Measurements from ENCODE around the gene BCKDHA. TPM values are rescaled to one million over a fixed set of nuclear protein-coding genes. Genes with fewer than 3 reads are reported as not detected.

Gene BCKDHA
- total RNA-seq, 4 donors from 2014 or later: 30.3 to 47.0 (median 39.1) TPM

DNA sequence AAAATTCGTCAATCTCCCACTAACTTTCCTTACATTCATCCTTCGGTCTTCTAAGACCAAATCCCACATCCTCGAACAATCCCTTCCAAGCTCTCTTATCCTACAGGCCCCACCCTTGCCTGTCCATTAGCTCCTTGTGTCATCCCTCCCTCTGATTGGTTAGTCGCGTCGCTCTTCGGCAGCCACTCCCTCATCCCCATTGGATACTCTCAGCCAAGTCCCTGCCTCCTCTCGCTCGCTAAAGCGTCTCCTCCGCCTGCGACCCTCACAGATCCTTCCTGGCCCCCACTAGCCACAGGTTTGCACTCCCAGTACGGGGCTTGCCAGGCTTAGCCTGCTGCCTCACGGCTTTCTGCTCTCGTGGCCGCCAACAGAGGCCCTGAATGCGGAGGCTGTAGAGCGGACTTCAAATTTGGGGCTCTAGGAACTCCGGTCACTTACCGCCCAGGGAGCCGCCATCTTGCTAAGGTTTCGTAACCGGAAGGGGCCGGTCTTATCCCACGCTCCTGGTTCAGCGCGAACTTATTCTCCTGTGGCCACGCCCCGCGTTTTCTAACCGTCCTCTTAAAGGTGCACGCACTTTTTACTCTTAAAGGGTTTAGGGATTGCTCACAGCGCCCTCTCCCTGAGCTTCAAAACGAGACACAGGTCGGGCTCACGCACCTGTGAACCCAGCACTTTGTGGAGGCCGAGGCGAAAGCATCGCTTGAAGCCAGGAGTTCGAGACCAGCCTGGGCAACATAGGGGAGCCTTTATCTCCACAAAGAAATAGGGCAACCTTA, 42.0 kb downstream of the BCKDHA start, which contains the start of gene DMAC2:
Gene DMAC2, minus strand, starts transcription at position 472 of the 782 bp plus-strand sequence. Its CDS starts 13 bp downstream, at position 459.
- TF ChIP-seq, protein P1, sequence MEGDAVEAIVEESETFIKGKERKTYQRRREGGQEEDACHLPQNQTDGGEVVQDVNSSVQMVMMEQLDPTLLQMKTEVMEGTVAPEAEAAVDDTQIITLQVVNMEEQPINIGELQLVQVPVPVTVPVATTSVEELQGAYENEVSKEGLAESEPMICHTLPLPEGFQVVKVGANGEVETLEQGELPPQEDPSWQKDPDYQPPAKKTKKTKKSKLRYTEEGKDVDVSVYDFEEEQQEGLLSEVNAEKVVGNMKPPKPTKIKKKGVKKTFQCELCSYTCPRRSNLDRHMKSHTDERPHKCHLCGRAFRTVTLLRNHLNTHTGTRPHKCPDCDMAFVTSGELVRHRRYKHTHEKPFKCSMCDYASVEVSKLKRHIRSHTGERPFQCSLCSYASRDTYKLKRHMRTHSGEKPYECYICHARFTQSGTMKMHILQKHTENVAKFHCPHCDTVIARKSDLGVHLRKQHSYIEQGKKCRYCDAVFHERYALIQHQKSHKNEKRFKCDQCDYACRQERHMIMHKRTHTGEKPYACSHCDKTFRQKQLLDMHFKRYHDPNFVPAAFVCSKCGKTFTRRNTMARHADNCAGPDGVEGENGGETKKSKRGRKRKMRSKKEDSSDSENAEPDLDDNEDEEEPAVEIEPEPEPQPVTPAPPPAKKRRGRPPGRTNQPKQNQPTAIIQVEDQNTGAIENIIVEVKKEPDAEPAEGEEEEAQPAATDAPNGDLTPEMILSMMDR (IDR thresholded peaks at IDR 0.05): no peak
- peak; percentile 94 for DNase-seq (ENCODE audit: low spot score)
- ATAC-seq (ENCODE audit: low FRiP score): peak; percentile 98

DNA sequence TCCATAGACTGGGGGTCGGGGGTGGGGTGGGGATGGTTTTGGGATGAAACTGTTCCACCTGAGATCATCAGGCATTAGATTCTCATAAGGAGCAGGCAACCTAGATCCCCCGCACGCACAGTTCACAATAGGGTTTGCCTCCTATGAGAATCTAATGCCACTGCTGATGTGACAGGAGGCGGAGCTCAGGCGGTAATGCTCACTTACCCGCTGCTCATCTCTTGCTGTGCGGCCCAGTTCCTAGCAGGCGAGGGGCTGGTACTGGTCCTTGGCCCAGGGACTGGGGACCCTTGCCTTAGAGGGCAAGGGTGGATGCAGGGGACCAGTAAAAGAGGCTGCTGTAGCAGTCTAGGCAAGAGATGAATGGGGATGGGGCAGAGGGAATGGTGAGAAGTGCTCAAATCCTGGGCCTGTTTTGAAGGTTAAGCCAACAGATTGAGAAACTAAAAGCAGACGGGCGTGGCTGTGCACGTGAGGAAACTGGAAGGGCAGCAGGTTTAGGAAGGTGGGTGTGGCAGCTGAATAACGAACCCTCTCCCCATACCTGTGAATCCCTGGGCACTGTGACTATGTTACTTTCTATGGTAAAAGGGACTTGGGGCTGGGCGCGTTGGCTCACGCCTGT, 43.8 kb downstream of the BCKDHA start:
- no peak for DNase-seq (ENCODE audit: low spot score)
- TF ChIP-seq, protein P1 (IDR thresholded peaks at IDR 0.05): no peak
- ATAC-seq (ENCODE audit: low FRiP score): no peak

DNA sequence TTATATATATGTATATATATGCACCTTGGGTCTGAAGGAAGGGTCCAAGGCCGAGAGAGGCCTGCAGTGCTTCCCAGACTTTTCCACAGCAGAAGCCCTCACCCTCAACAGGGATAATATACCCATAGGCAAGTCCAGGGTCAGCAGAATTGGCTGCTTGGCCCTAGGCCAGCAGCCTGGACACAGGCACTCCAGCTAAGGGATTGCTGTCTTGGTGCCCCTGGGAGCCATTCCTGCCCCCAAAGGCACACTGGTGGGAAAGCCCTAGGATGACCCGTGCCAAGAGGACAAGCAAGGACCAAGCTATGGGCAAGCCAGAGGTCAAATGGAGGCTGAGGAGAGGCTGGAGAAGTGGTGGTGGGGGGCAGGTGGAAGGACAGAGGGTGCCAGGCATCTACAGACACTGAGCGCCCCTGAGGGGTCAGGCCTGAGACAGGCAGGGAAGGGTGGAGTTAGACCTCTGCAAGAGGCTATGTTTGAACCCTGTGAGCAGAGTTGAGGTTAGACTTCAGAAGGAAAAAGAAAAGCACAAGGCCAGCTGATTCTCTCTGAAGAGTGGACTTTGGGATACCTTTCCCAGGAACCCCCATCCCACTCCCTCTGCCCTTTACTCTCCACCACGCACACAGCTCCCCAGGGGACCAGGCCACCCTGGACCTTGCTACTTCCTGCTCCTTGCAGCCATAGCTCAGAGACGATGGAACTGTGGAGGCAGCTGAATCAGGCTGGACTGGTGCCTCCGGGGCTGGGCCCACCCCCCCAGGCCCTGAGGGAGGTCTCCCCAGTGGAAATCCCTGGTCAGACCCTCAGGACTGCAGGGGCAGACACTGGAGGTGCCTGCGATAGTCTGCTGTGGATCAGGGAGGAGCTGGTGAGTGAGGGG, 45.1 kb downstream of the BCKDHA start, which contains the start of gene ERICH4:
Gene ERICH4, plus strand, starts transcription at position 684 of the 883 bp plus-strand sequence. Its CDS starts 14 bp downstream, at position 698.
- DNase-seq (ENCODE audit: low spot score) (no peak), ATAC-seq (ENCODE audit: low FRiP score) (no peak)
- TF ChIP-seq, protein P1 (IDR thresholded peaks at IDR 0.05): no peak

DNA sequence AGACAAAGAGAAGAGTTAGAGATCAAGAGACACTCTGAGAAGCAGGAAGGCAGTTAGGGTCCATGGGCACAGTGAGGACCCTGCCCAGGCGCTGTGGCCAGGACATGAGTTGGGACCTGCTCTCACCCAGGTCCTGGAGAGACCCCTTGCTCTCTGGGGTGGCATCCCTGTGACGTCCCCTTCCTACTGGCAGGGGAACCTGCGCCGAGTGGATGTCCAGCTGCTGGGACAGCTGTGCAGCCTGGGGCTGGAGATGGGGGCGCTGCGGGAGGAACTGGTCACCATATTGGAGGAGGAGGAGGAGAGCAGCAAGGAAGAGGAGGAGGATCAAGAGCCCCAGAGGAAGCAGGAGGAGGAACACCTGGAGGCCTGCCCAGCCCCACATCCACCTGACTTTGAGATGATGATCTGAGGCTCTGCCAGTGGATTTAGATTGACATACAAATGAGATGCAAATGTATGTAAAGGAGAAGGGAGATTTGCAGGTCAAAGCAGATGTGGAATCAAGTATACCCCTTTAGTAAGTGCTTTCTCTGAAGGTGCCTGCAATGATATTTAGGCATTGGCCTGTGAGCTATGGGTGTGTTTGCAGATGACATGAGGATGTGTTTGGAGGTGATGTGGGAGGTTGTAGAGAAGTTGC, 46.3 kb downstream of the BCKDHA start:
- DNase-seq (ENCODE audit: low spot score) (no peak), ATAC-seq (ENCODE audit: low FRiP score) (no peak)
- TF ChIP-seq, protein P1 (IDR thresholded peaks at IDR 0.05): no peak

DNA sequence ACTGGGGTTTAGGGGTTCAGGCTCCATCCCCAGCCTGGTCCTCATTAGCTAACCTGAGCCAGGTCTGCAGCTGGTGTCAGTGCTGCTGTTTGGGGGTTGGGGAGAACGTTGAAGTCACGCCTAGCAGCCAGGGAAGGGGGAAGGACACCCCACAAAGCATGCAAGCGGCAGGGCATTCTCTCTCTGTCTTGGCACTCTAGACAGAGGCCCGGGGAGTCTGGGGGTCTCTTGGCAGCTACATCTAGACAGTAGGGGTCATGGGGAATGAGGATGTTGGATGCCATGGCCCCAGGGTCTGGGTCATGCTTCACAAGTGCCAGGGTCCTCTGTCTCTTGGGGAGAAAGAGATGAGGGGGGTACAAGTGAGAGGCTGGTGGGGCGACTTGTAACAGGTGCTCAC, 48.0 kb downstream of the BCKDHA start:
- no peak for DNase-seq (ENCODE audit: low spot score)
- TF ChIP-seq, protein P1 (IDR thresholded peaks at IDR 0.05): no peak
- no peak for ATAC-seq (ENCODE audit: low FRiP score)

DNA sequence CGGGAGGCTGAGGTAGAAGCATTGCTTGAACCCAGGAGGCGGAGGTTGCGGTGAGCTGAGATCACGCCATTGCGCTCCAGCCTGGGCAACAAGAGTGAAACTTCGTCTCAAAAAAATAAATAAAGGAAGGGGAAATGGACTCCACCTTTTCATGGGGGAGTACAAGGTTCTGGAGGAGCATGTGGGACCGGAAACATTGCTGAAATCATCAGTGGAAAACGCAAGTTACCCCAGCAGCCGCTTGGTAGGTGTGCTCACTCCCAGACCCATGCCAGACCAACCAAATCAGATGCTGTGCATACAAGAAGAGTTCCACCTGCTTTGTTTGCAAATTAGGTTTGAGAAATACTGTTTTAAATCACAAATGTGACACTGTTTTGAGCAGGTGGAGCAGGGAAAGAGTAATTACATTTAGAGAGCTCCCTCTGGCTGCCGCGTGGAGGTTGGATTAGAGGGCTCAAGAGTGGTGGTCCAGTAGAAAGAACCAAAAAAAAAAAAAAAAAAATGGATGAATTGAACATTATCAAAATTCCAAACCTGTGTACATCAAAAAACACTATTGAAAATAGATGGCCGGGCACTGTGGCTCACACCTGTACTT, 50.2 kb downstream of the BCKDHA start:
- DNase-seq (ENCODE audit: low spot score) (no peak), ATAC-seq (ENCODE audit: low FRiP score) (no peak)
- TF ChIP-seq, protein P1 (IDR thresholded peaks at IDR 0.05): no peak
